Measurements from ENCODE around the gene SMURF1.

Gene SMURF1

DNA sequence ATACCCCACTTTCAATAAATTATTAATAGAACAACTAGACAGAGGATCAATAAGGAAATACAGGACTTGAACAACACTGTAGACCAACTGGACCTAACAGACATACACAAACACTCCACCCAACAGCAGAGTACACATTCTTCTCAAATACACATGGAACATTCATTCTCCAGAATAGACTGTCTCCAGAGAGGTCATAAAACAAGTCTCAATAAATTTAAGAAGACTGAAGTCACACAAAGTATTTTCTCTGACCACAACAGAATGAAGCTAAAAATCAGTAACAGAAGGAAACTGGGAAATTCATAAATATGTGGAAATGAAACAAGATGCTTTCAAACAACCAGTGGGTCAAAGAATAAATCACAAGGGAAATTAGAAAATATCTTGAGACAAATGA lies 119.8 kb downstream of the SMURF1 start:
- no peak for TF ChIP-seq FOXP2 (optimal IDR thresholded peaks at IDR 0.05; ENCODE audit: borderline replicate concordance, extremely low read depth, extremely low read length, insufficient read depth)
- TF ChIP-seq TAF1 (IDR thresholded peaks at IDR 0.05; ENCODE audit: borderline replicate concordance, insufficient read depth, low read length) = no peak
- TF ChIP-seq POLR2AphosphoS5 (IDR thresholded peaks at IDR 0.05; ENCODE audit: low read depth, low read length) = no peak
- TF ChIP-seq REST (IDR thresholded peaks at IDR 0.05; ENCODE audit: insufficient read depth in 1 of 2, low read depth in 2 of 2, low read length in 2 of 2) = no peak
- no peak for TF ChIP-seq SIN3A (IDR thresholded peaks at IDR 0.05; ENCODE audit: borderline replicate concordance, insufficient read depth, low read length)

DNA sequence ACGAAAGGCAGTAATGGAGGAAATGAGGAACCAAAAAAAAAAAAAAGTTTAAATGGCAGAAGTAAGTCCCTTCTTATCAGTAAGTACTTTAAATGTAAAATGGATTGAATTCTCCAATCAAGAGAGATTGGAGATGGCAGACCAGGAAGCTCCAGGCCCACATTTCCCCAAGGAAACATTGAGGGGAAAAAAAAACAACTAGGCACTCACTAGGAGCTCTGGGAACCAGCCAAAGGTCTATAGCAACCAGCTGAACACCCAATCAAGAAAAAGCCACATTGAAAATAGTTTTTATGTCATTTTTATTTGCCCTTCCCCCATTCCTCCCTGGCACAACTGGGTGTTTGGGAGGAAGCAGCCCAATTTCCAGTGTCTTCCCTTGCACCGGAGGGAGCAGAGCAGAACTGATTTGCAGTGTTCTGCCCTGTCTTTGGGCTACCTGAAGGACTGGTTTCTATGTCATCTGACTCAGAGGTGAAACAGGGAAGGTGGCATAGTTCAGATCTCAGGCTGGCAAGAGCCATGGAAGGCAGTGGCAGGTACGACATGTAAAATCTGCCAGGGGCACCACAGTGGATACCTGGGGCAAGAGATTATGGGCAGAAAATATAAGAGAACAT lies 121.9 kb downstream of the SMURF1 start:
- TF ChIP-seq SIN3A (IDR thresholded peaks at IDR 0.05; ENCODE audit: borderline replicate concordance, insufficient read depth, low read length) = no peak
- TF ChIP-seq FOXP2 (optimal IDR thresholded peaks at IDR 0.05; ENCODE audit: borderline replicate concordance, extremely low read depth, extremely low read length, insufficient read depth) = no peak
- no peak for TF ChIP-seq TAF1 (IDR thresholded peaks at IDR 0.05; ENCODE audit: borderline replicate concordance, insufficient read depth, low read length)
- TF ChIP-seq POLR2AphosphoS5 (IDR thresholded peaks at IDR 0.05; ENCODE audit: low read depth, low read length) = no peak
- TF ChIP-seq REST (IDR thresholded peaks at IDR 0.05; ENCODE audit: insufficient read depth in 1 of 2, low read depth in 2 of 2, low read length in 2 of 2) = no peak

DNA sequence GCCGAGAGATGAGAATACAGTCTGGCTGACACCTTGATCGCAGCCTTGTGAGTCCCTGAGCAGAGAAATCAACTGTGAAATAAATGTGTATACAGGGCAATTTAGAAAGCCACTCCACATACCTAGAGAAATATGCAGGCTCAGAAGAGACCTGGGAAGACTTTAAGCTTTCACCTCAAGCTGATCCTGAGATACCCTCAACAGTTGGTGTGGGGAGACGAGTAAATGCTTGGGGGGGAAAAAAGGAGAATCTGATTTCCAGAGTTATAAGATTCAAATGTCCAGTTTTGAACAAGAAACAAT lies 123.5 kb downstream of the SMURF1 start:
- TF ChIP-seq FOXP2 (optimal IDR thresholded peaks at IDR 0.05; ENCODE audit: borderline replicate concordance, extremely low read depth, extremely low read length, insufficient read depth) (no peak), TAF1 (IDR thresholded peaks at IDR 0.05; ENCODE audit: borderline replicate concordance, insufficient read depth, low read length) (no peak), REST (IDR thresholded peaks at IDR 0.05; ENCODE audit: insufficient read depth in 1 of 2, low read depth in 2 of 2, low read length in 2 of 2) (no peak), SIN3A (IDR thresholded peaks at IDR 0.05; ENCODE audit: borderline replicate concordance, insufficient read depth, low read length) (no peak)

DNA sequence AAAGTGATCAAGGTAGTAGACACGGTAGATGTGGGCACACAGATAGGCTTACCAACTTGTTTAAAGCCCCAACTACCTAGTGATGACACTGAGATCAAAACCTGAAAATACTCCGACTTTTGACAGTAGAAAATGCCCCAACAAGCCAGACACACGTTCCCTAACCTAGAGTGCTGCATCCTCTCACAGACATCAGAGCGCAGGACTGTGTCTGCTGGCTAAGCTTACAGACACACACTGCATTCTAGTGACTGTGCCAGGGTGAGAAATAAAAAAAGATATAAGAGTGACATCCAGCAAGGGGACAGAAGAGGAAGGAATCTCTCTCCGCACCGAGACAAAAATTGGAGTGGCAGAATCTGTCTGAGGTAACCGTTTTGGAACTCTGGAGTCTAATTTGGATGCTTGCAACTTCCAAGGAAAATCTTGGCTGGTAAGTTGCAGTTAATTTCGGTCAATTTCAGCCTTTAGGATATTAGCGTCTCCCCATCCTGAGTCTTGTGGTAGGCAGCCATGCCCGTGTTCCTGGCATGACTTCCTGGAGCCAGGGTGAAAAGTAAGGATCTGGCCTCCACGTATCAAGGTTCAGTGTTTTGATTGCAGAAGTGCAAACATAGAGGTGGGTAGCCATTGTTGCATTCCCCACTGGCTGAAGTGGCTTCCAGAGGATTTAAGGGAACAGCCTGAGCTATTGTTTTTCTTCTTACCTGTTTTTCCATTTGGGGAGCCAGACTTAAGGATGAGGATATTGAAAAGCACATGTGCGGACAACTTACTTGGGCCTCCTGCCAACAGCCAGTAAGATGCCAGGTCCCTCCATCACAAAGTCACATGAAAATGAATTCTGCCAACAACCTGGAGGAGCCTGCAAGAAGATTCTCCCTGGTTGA lies 124.1 kb downstream of the SMURF1 start:
- no peak for TF ChIP-seq POLR2AphosphoS5 (IDR thresholded peaks at IDR 0.05; ENCODE audit: low read depth, low read length)

DNA sequence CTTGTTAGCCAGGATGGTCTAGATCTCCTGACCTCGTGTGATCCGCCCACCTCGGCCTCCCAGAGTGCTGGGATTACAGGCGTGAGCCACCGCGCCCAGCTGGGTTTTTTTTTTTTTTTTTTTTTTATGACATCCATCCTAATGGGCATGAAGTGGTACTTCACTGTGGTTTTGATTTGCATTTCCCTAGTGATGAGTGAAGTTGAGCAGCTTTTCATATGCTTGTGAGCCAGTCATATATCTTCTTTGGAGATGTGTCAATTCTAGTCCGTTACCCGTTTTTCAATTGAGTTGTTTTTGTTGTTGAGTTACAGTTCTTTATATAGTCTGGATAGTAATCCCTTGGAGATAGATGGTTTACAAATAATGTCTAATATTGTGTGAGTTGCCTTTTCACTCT lies 127.7 kb downstream of the SMURF1 start:
- TF ChIP-seq SIN3A (IDR thresholded peaks at IDR 0.05; ENCODE audit: borderline replicate concordance, insufficient read depth, low read length) (no peak), TAF1 (IDR thresholded peaks at IDR 0.05; ENCODE audit: borderline replicate concordance, insufficient read depth, low read length) (no peak), FOXP2 (optimal IDR thresholded peaks at IDR 0.05; ENCODE audit: borderline replicate concordance, extremely low read depth, extremely low read length, insufficient read depth) (no peak), REST (IDR thresholded peaks at IDR 0.05; ENCODE audit: insufficient read depth in 1 of 2, low read depth in 2 of 2, low read length in 2 of 2) (no peak), POLR2AphosphoS5 (IDR thresholded peaks at IDR 0.05; ENCODE audit: low read depth, low read length) (no peak)

Data from PFSK-1 (cell line).